OCI-LY3 (cell line): Measurements from ENCODE around the gene AQP5.

Experiments used
- H2AFZ ChIP-seq: fragments of 200-600, 300-600 bp; shearing (Covaris generic); 2 replicates; pipeline ENCODE4 v1.6.0; 2014; ENCODE audit warnings: antibody characterized with exemption, low read depth, low read length
- H3K27ac ChIP-seq: fragments of 200-600, 300-600 bp; sonication (generic); 2 replicates; pipeline ENCODE4 v1.5.1; 2014; ENCODE audit warnings: mild to moderate bottlenecking, low read length, moderate library complexity, mixed read lengths
- H3K27me3 ChIP-seq: fragments of 200-600, 300-600 bp; sonication (generic); 2 replicates; pipeline ENCODE4 v1.6.1; 2014; ENCODE audit warnings: low read depth, low read length, mixed read lengths
- H3K36me3 ChIP-seq: fragments of 200-600, 300-600 bp; sonication (generic); replicated peaks from 2 replicates; pipeline ENCODE3; 2014; ENCODE audit warnings: low read depth, low read length, mixed read lengths
- H3K4me1 ChIP-seq: fragments of 300-600, 200-600 bp; sonication (generic); 2 replicates; pipeline ENCODE4 v1.6.1; 2014; ENCODE audit warnings: low read length, mixed read lengths
- H3K4me2 ChIP-seq: fragments of 200-600, 300-600 bp; sonication (generic); 2 replicates; pipeline ENCODE4 v1.6.1; 2014; ENCODE audit warnings: low read length, mixed read lengths
- H3K4me3 ChIP-seq: fragments of 300-600, 200-600 bp; sonication (generic); 2 replicates; pipeline ENCODE4 v1.5.1; 2014; ENCODE audit warnings: antibody characterized with exemption, mild to moderate bottlenecking, low read length, moderate library complexity
- H3K79me2 ChIP-seq: fragments of 300-600, 200-600 bp; shearing (Covaris generic); 2 replicates; pipeline ENCODE4 v1.6.1; 2014; ENCODE audit warnings: mild to moderate bottlenecking, low read length, mixed read lengths
- H3K9ac ChIP-seq: fragments of 300-600, 200-600 bp; shearing (Covaris generic); 2 replicates; pipeline ENCODE4 v1.6.0; 2014; ENCODE audit warnings: mild to moderate bottlenecking, low read length, moderate library complexity
- H3K9me3 ChIP-seq: fragments of 200-600, 300-600 bp; shearing (Covaris generic); 2 replicates; pipeline ENCODE4 v1.6.1; 2014; ENCODE audit warnings: low read length, mixed read lengths; ENCODE audit not compliant: insufficient read depth
- H4K20me1 ChIP-seq: fragments of 200-600, 300-600 bp; sonication (generic); 2 replicates; pipeline ENCODE4 v1.6.1; 2016; ENCODE audit warnings: low read length, mixed read lengths; ENCODE audit not compliant: insufficient read depth
- CTCF ChIP-seq: fragments of 200-600, 300-600 bp; sonication (generic); IDR thresholded peaks from 2 replicates; pipeline ENCODE4 v1.5.1; 2014; ENCODE audit warnings: antibody characterized with exemption, low read length, low read depth
- EZH2phosphoT487 ChIP-seq: fragments of 200-600 bp; shearing (Covaris generic); IDR thresholded peaks from 2 replicates; pipeline ENCODE4 v1.6.1; 2018; ENCODE audit warnings: antibody characterized with exemption, mixed run types, low read depth

The AQP5 gene

GRCh38 chr12:49978125-49978524 is 16.5 kb downstream of the AQP5 start:
- TF ChIP-seq CTCF (no peak), EZH2phosphoT487 (no peak)
- H2AFZ ChIP-seq, result no peak overlapping the region
- H3K27ac ChIP-seq, result no peak overlapping the region
- no peaks in the 10 kb centered on the region for H4K20me1 ChIP-seq
- H3K4me3 ChIP-seq, result no peak overlapping the region
- H3K36me3 ChIP-seq, result no peaks in the 10 kb centered on the region
- no peaks in the 10 kb centered on the region for H3K27me3 ChIP-seq
- no peak overlapping the region for H3K9ac ChIP-seq
- H3K9me3 ChIP-seq, result no peaks in the 10 kb centered on the region
- no peaks in the 10 kb centered on the region for H3K4me1 ChIP-seq
- H3K79me2 ChIP-seq, result no peaks in the 10 kb centered on the region
- no peak overlapping the region for H3K4me2 ChIP-seq

- Histone ChIP-seq H3K9ac (no peak overlapping the region), H3K4me1 (no peaks in the 10 kb centered on the region), H3K27me3 (no peaks in the 10 kb centered on the region), H4K20me1 (no peaks in the 10 kb centered on the region), H3K4me2 (no peak overlapping the region), H3K79me2 (no peaks in the 10 kb centered on the region), H3K27ac (no peak overlapping the region), H2AFZ (no peak overlapping the region), H3K9me3 (no peaks in the 10 kb centered on the region), H3K36me3 (peaks cover under 1% of the 10 kb centered on the region), H3K4me3 (no peak overlapping the region)
- TF ChIP-seq CTCF, result no peak
- TF ChIP-seq EZH2phosphoT487, result no peak
Measured at GRCh38 chr12:49979016-49979586, 17.4 kb downstream of the AQP5 start.

GRCh38 chr12:49979791-49980190 is 18.1 kb downstream of the AQP5 start:
- no peak overlapping the region for H3K27ac ChIP-seq
- TF ChIP-seq EZH2phosphoT487, result no peak
- no peak for TF ChIP-seq CTCF
- no peaks in the 10 kb centered on the region for H4K20me1 ChIP-seq
- no peak overlapping the region for H2AFZ ChIP-seq
- peaks cover 4% of the 10 kb centered on the region for H3K36me3 ChIP-seq
- H3K4me2 ChIP-seq, result no peak overlapping the region
- no peaks in the 10 kb centered on the region for H3K4me1 ChIP-seq
- no peak overlapping the region for H3K4me3 ChIP-seq
- H3K79me2 ChIP-seq, result no peaks in the 10 kb centered on the region
- no peak overlapping the region for H3K9ac ChIP-seq
- no peaks in the 10 kb centered on the region for H3K27me3 ChIP-seq
- H3K9me3 ChIP-seq, result no peaks in the 10 kb centered on the region

- H4K20me1 ChIP-seq, result no peaks in the 10 kb centered on the region
- no peaks in the 10 kb centered on the region for H3K4me1 ChIP-seq
- H3K27ac ChIP-seq, result no peak overlapping the region
- TF ChIP-seq CTCF, result no peak
- TF ChIP-seq EZH2phosphoT487, result no peak
- H3K36me3 ChIP-seq, result peaks cover 5% of the 10 kb centered on the region
- H3K4me3 ChIP-seq, result no peak overlapping the region
- no peak overlapping the region for H3K9ac ChIP-seq
- H2AFZ ChIP-seq, result no peak overlapping the region
- H3K9me3 ChIP-seq, result no peaks in the 10 kb centered on the region
- no peak overlapping the region for H3K4me2 ChIP-seq
- no peaks in the 10 kb centered on the region for H3K79me2 ChIP-seq
- H3K27me3 ChIP-seq, result no peaks in the 10 kb centered on the region
Measured at GRCh38 chr12:49980501-49981349, 19.1 kb downstream of the AQP5 start.
